ENCODE data around the gene PDX1. TPM values are rescaled to one million over a fixed set of nuclear protein-coding genes. Genes with fewer than 3 reads are reported as not detected.

The PDX1 gene
- total RNA-seq, 1 experiment from 2014 or later = not detected

DNA sequence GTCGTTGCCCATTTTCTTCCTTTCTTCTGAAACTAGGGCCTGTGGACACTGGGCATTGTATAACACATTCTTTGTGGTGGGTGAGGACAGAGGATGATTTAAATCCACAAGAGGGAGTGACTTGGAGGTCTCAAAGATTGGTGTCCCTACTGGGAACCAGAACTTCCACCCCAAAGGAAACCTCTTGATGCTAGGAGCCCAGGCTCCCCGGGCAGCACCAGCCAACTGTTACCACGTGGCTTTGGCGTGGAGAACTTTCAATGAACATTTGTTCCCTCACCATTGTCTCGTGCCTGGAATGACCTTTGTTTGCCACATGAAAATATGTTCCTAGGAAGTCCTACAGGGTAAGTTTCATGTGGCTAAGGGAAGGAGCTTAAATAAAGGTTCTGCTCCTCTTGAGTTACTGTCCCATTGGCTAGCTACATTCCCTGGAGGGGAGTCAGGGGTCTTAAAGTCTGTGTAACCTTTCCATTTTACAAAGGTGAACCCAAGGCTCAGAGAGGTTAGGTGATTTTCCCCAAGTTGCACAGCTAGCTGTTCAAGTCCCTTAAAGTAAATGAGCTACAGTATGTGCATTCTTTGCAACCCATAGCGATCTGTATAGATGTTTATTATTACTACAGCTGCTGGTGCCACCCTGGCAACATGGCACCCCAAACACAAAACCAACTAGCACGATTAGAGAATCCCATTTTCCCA is 54.3 kb downstream of the PDX1 start:
- ATAC-seq = no peak
- TF ChIP-seq, protein P1, sequence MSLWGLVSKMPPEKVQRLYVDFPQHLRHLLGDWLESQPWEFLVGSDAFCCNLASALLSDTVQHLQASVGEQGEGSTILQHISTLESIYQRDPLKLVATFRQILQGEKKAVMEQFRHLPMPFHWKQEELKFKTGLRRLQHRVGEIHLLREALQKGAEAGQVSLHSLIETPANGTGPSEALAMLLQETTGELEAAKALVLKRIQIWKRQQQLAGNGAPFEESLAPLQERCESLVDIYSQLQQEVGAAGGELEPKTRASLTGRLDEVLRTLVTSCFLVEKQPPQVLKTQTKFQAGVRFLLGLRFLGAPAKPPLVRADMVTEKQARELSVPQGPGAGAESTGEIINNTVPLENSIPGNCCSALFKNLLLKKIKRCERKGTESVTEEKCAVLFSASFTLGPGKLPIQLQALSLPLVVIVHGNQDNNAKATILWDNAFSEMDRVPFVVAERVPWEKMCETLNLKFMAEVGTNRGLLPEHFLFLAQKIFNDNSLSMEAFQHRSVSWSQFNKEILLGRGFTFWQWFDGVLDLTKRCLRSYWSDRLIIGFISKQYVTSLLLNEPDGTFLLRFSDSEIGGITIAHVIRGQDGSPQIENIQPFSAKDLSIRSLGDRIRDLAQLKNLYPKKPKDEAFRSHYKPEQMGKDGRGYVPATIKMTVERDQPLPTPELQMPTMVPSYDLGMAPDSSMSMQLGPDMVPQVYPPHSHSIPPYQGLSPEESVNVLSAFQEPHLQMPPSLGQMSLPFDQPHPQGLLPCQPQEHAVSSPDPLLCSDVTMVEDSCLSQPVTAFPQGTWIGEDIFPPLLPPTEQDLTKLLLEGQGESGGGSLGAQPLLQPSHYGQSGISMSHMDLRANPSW (CRISPR knock-in tag; conservative IDR thresholded peaks at IDR 0.05; ENCODE audit: low read depth) = no peak
- TF ChIP-seq IRF1 (CRISPR knock-in tag; IDR thresholded peaks at IDR 0.05) = no peak
- TF ChIP-seq, protein P2, sequence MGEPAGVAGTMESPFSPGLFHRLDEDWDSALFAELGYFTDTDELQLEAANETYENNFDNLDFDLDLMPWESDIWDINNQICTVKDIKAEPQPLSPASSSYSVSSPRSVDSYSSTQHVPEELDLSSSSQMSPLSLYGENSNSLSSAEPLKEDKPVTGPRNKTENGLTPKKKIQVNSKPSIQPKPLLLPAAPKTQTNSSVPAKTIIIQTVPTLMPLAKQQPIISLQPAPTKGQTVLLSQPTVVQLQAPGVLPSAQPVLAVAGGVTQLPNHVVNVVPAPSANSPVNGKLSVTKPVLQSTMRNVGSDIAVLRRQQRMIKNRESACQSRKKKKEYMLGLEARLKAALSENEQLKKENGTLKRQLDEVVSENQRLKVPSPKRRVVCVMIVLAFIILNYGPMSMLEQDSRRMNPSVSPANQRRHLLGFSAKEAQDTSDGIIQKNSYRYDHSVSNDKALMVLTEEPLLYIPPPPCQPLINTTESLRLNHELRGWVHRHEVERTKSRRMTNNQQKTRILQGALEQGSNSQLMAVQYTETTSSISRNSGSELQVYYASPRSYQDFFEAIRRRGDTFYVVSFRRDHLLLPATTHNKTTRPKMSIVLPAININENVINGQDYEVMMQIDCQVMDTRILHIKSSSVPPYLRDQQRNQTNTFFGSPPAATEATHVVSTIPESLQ (CRISPR knock-in tag; IDR thresholded peaks at IDR 0.05) = no peak
- no peak for TF ChIP-seq ZNF138 (CRISPR knock-in tag; conservative IDR thresholded peaks at IDR 0.05)
- no peak for TF ChIP-seq JUN (CRISPR knock-in tag; IDR thresholded peaks at IDR 0.05)
- no peak for TF ChIP-seq HMGA2 (CRISPR knock-in tag; IDR thresholded peaks at IDR 0.05)
- CTCF ChIA-PET = interaction anchor here (2.1 kb wide), 2 partner anchors 148 to 177 kb away, joined by 5 read pairs; no protein-coding TSS in a partner anchor
- no peak for DNase-seq (ENCODE audit: low spot score)
- H3K4me3 Mint-ChIP-seq = no peak overlapping the region
- peaks cover 100% of the 10 kb centered on the region for H3K27me3 Mint-ChIP-seq (ENCODE audit: low read depth)
- H3K9me3 Mint-ChIP-seq = no peaks in the 10 kb centered on the region
- H3K4me1 Mint-ChIP-seq = peaks cover 59% of the 10 kb centered on the region
- H3K36me3 Mint-ChIP-seq = peaks cover 2% of the 10 kb centered on the region; the same call in 1 of the 2 replicates
- POLR2A ChIA-PET = no interaction called here
- H3K27ac Mint-ChIP-seq = no peak overlapping the region

Other genes starting within 250 kb of the PDX1 start
- not detected in 3 replicates for gene GSX1, start 127.5 kb upstream of the PDX1 start, total RNA-seq (2021)
- gene CDX2, start 49.3 kb downstream of the PDX1 start, total RNA-seq (2021) = 0.09 to 0.44 TPM (median 0.11 TPM) in 3 replicates
- gene URAD, start 68.7 kb downstream of the PDX1 start, total RNA-seq (2021) = not detected in 3 replicates
- 0.15 to 0.34 TPM (median 0.16 TPM) in 3 replicates for gene FLT3, start 180.6 kb downstream of the PDX1 start, total RNA-seq (2021)
- gene PAN3, start 218.5 kb downstream of the PDX1 start, total RNA-seq (2021) = 33.1 to 37.8 TPM (median 34.2 TPM) in 3 replicates

Measured in WTC11 (cell line).